Thoracic aorta (tissue), 2 donors: ENCODE results near the gene GNG14. TPM values are rescaled to one million over a fixed set of nuclear protein-coding genes. Genes with fewer than 3 reads are reported as not detected.

Experiments
- ATAC-seq: fragments of 150-250 bp; one replicate; pipeline ENCODE4 v1.8.0; 2017; ENCODE audit warnings: low read depth; ENCODE audit not compliant: insufficient number of reproducible peaks, low FRiP score
- DNase-seq: peaks from one replicate; pipeline ENCODE4 v3.0.0-alpha.2; 2020; ENCODE audit warnings: low spot score
- H3K27ac ChIP-seq, 2 donors: fragments of 200-600 bp; sonication (generic); 1 replicate in 1 of 2; 2 replicates in 1 of 2; pipeline ENCODE4 v1.5.1; 2016; ENCODE audit warnings: mild to moderate bottlenecking in 2 of 2, moderate library complexity in 2 of 2
- H3K27me3 ChIP-seq: fragments of 200-600 bp; sonication (generic); replicated peaks from 2 replicates; pipeline ENCODE4 v1.6.0; 2016; ENCODE audit warnings: mild to moderate bottlenecking; ENCODE audit not compliant: insufficient read depth
- H3K36me3 ChIP-seq: fragments of 200-600 bp; sonication (generic); one replicate; pipeline ENCODE4 v1.5.1; 2016
- H3K4me1 ChIP-seq, 2 donors: fragments of 200-600 bp; sonication (generic); 1 replicate in 1 of 2; 2 replicates in 1 of 2; pipeline versions ENCODE4 v1.5.1 to v1.6.0; 2016; ENCODE audit warnings: low read depth in 2 of 2, mild to moderate bottlenecking in 1 of 2; ENCODE audit not compliant: control insufficient read depth in 1 of 2
- H3K4me3 ChIP-seq: fragments of 200-600 bp; sonication (generic); 2 replicates; pipeline ENCODE4 v1.5.1; 2016; ENCODE audit warnings: mild to moderate bottlenecking
- H3K9me3 ChIP-seq: fragments of 200-600 bp; sonication (generic); 2 replicates; pipeline ENCODE4 v1.5.1; 2016
- total RNA-seq, 2 donors: library from RNA; depleted of rRNA; stranded (reverse); fragments of >200 nt; gene quantifications; one replicate each; pipeline versions ENCODE4 v1.1.0 to v1.2.3, GENCODE V29; 2016
- TF ChIP-seq, protein P1 (sequence below): fragments of 200-600 bp; sonication (generic); IDR thresholded peaks from one replicate; pipeline ENCODE4 v1.5.1; 2019; ENCODE audit warnings: antibody characterized with exemption

The GNG14 gene
- total RNA-seq, 2 donors from 2014 or later = not detected

DNA sequence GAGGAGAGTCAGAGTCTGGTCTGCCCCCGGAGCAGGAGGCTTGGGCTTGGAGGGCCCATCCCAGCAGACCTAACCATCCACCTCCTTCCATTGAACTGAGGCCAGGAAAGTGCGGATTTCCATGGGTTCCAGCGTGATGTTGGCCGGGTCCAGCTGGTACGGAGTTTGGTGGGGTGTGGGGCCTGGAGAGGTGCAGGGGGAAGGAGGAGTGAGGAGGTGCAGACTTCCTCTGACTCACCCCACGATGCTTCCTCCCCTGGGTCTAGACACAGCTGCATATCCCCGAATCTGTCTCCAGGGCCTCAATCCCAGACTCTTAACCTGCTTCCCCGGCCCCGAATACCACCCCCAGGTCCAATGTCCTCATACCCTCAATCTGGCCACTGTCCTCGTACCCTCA, 41.2 kb upstream of the GNG14 start:
- Histone ChIP-seq H3K27me3 (no peaks in the 10 kb centered on the region), H3K9me3 (no peaks in the 10 kb centered on the region), H3K4me3 (no peak overlapping the region), H3K27ac (no peak overlapping the region), H3K36me3 (no peaks in the 10 kb centered on the region), H3K4me1 (peaks cover 9 to 11% of the 10 kb centered on the region in 2 donors)
- DNase-seq (no peak), ATAC-seq (no peak)
- TF ChIP-seq, protein P1, sequence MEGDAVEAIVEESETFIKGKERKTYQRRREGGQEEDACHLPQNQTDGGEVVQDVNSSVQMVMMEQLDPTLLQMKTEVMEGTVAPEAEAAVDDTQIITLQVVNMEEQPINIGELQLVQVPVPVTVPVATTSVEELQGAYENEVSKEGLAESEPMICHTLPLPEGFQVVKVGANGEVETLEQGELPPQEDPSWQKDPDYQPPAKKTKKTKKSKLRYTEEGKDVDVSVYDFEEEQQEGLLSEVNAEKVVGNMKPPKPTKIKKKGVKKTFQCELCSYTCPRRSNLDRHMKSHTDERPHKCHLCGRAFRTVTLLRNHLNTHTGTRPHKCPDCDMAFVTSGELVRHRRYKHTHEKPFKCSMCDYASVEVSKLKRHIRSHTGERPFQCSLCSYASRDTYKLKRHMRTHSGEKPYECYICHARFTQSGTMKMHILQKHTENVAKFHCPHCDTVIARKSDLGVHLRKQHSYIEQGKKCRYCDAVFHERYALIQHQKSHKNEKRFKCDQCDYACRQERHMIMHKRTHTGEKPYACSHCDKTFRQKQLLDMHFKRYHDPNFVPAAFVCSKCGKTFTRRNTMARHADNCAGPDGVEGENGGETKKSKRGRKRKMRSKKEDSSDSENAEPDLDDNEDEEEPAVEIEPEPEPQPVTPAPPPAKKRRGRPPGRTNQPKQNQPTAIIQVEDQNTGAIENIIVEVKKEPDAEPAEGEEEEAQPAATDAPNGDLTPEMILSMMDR = no peak

DNA sequence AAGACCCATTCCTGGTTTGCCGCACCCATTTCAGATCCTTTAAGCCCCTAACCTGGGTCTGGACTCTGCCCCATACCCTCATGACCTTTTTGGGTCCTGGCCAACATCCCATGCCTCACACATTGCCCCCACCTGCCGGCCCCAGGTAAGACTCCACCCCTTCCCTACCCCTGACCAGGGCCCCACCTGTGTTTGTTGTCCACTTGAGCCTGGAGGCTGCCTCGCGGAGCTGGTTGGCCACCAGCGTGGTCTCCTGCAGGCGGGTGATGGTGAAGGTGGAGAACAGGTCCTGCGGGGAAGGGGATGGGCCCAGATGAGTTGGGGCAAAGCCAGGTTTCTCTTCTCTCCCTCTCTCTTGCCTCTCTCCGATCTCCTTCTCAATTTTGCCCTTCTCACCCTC, 40.8 kb upstream of the GNG14 start:
- Histone ChIP-seq H3K9me3 (no peaks in the 10 kb centered on the region), H3K4me1 (peaks cover 9 to 11% of the 10 kb centered on the region in 2 donors), H3K4me3 (no peak overlapping the region), H3K27ac (no peak overlapping the region), H3K27me3 (no peaks in the 10 kb centered on the region), H3K36me3 (no peaks in the 10 kb centered on the region)
- TF ChIP-seq, protein P1 = no peak
- ATAC-seq = no peak
- no peak for DNase-seq

DNA sequence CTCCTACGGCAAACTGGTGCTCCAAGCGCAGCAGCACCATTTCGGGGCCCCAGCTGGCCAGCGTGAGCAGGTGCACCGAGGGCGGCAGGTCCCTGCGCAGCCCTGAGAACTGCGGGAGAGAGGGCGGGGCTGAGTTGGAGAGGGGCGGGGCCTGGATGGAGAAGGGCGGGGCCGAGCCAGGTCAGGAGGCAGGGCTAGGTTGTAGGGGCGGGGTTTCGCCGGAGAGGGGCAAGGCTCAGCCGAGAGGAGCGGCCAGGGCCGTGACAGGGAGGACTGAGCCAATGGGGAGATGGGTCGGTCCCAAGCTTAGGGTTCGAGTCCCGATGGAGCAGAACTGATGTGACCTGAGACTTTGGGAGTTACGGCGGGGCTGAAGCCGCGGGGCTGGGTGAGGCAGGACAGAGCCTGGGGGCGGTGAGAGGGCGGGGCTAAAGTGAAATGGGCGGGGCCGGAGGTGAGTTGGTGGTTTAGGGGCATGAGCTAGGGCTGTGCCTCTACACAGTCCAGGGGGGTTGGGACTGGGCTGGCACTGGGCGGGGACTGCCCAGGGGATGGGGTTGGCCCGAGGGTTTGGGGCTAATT, 40.2 kb upstream of the GNG14 start:
- Histone ChIP-seq H3K36me3 (no peaks in the 10 kb centered on the region), H3K27ac (no peak overlapping the region), H3K4me1 (peaks cover 9 to 11% of the 10 kb centered on the region in 2 donors), H3K9me3 (no peaks in the 10 kb centered on the region), H3K4me3 (peak overlapping the region; percentile 63), H3K27me3 (no peaks in the 10 kb centered on the region)
- DNase-seq (no peak), ATAC-seq (peak; percentile 47)
- TF ChIP-seq, protein P1 = no peak

- peaks cover 9 to 11% of the 10 kb centered on the region in 2 donors for H3K4me1 ChIP-seq
- peak overlapping the region; percentile 63 for H3K4me3 ChIP-seq
- DNase-seq (no peak), ATAC-seq (no peak)
- no peak overlapping the region for H3K27ac ChIP-seq
- no peaks in the 10 kb centered on the region for H3K9me3 ChIP-seq
- no peaks in the 10 kb centered on the region for H3K36me3 ChIP-seq
- no peaks in the 10 kb centered on the region for H3K27me3 ChIP-seq
- TF ChIP-seq, protein P1 = no peak
Measured at GRCh38 chr19:12648088-12648487, 39.7 kb upstream of the GNG14 start.

DNA sequence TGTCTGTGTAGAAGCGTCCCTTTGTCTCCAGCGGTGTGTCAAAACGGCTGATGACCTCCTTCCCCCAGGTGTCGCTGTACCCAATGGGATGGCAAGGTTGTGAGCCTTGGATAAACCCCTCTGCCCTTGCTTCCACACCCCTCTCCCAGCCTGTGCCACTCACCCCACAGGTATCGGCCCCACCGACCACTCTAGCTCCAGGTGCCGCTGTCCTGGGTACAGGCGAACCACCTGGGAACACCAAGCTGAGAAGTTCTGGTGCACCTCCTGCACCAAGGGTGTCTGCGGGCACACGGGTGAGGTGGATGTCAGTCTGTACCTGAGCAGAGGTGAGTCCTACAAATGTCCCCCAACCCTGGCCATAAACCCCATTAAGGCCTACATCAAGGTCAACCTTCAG, 37.9 kb upstream of the GNG14 start:
- ATAC-seq = no peak
- Histone ChIP-seq H3K9me3 (no peaks in the 10 kb centered on the region), H3K4me3 (no peak overlapping the region), H3K27me3 (no peaks in the 10 kb centered on the region), H3K36me3 (no peaks in the 10 kb centered on the region), H3K4me1 (peaks cover 9 to 11% of the 10 kb centered on the region in 2 donors), H3K27ac (no peak overlapping the region)
- no peak for DNase-seq
- TF ChIP-seq, protein P1 = no peak
